Nephron (organoid): ENCODE data around the gene PVALEF.

Experiments used
- H3K27ac Mint-ChIP-seq, 3 experiments: 2 replicates each; pipeline ENCODE4 v1.8.0; 2020; ENCODE audit warnings: mixed read lengths in 3 of 3, mild to moderate bottlenecking in 2 of 3, moderate library complexity in 1 of 3
- H3K27me3 Mint-ChIP-seq: 2 replicates; pipeline ENCODE4 v1.8.0; 2021; ENCODE audit warnings: low read depth, mild to moderate bottlenecking, moderate library complexity, mixed read lengths
- H3K36me3 Mint-ChIP-seq: 2 replicates; pipeline ENCODE4 v1.8.0; 2020; ENCODE audit warnings: low read depth, mixed read lengths
- H3K4me1 Mint-ChIP-seq: 2 replicates; pipeline ENCODE4 v1.8.0; 2020; ENCODE audit warnings: mixed read lengths
- H3K4me3 Mint-ChIP-seq, 3 experiments: 2 replicates each; pipeline ENCODE4 v1.8.0; 2020; ENCODE audit warnings: mild to moderate bottlenecking in 3 of 3, mixed read lengths in 3 of 3, moderate library complexity in 2 of 3
- H3K9me3 Mint-ChIP-seq: 2 replicates; pipeline ENCODE4 v1.8.0; 2020; ENCODE audit warnings: mixed read lengths
- TF ChIP-seq, protein P1 (sequence below), 3 experiments: fragments of 200-600 bp; sonication (generic); IDR thresholded peaks; one replicate each; pipeline ENCODE4 v1.5.0; 2021; ENCODE audit warnings: antibody characterized with exemption in 3 of 3; ENCODE audit not compliant: unreplicated experiment in 3 of 3

The PVALEF gene

GRCh38 chr17:81178136-81179091 lies 13.1 kb downstream of the PVALEF start:
- H3K4me1 Mint-ChIP-seq: peaks cover 12% of the 10 kb centered on the region
- TF ChIP-seq, protein P1, sequence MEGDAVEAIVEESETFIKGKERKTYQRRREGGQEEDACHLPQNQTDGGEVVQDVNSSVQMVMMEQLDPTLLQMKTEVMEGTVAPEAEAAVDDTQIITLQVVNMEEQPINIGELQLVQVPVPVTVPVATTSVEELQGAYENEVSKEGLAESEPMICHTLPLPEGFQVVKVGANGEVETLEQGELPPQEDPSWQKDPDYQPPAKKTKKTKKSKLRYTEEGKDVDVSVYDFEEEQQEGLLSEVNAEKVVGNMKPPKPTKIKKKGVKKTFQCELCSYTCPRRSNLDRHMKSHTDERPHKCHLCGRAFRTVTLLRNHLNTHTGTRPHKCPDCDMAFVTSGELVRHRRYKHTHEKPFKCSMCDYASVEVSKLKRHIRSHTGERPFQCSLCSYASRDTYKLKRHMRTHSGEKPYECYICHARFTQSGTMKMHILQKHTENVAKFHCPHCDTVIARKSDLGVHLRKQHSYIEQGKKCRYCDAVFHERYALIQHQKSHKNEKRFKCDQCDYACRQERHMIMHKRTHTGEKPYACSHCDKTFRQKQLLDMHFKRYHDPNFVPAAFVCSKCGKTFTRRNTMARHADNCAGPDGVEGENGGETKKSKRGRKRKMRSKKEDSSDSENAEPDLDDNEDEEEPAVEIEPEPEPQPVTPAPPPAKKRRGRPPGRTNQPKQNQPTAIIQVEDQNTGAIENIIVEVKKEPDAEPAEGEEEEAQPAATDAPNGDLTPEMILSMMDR (IDR thresholded peaks at IDR 0.05; ENCODE audit: unreplicated experiment in 3 of 3): no peak
- peaks cover 18% of the 10 kb centered on the region for H3K9me3 Mint-ChIP-seq
- no peak overlapping the region for H3K4me3 Mint-ChIP-seq
- H3K27me3 Mint-ChIP-seq: no peaks in the 10 kb centered on the region
- H3K27ac Mint-ChIP-seq: no peak overlapping the region
- peaks cover 5% of the 10 kb centered on the region for H3K36me3 Mint-ChIP-seq

GRCh38 chr17:81179220-81179619 lies 13.9 kb downstream of the PVALEF start:
- H3K27me3 Mint-ChIP-seq: no peaks in the 10 kb centered on the region
- peaks cover 6% of the 10 kb centered on the region for H3K4me1 Mint-ChIP-seq
- H3K9me3 Mint-ChIP-seq: peaks cover 11% of the 10 kb centered on the region
- TF ChIP-seq, protein P1 (IDR thresholded peaks at IDR 0.05; ENCODE audit: unreplicated experiment in 3 of 3): no peak
- H3K27ac Mint-ChIP-seq: no peak overlapping the region
- no peak overlapping the region for H3K4me3 Mint-ChIP-seq
- no peaks in the 10 kb centered on the region for H3K36me3 Mint-ChIP-seq

- H3K9me3 Mint-ChIP-seq: peaks cover 10% of the 10 kb centered on the region
- no peak overlapping the region for H3K27ac Mint-ChIP-seq
- H3K4me1 Mint-ChIP-seq: peaks cover 11% of the 10 kb centered on the region
- H3K4me3 Mint-ChIP-seq: no peak overlapping the region
- H3K36me3 Mint-ChIP-seq: no peaks in the 10 kb centered on the region
- H3K27me3 Mint-ChIP-seq: no peaks in the 10 kb centered on the region
- TF ChIP-seq, protein P1 (IDR thresholded peaks at IDR 0.05; ENCODE audit: unreplicated experiment in 3 of 3): no peak
Observed at GRCh38 chr17:81179861-81180260, 14.6 kb downstream of the PVALEF start.

- Mint-ChIP-seq H3K9me3 (no peaks in the 10 kb centered on the region), H3K4me1 (peaks cover 15% of the 10 kb centered on the region), H3K36me3 (no peaks in the 10 kb centered on the region), H3K4me3 (no peak overlapping the region), H3K27ac (no peak overlapping the region), H3K27me3 (no peaks in the 10 kb centered on the region)
- TF ChIP-seq, protein P1 (IDR thresholded peaks at IDR 0.05; ENCODE audit: unreplicated experiment in 3 of 3): no peak
Observed at GRCh38 chr17:81180836-81181810, 15.8 kb downstream of the PVALEF start.

GRCh38 chr17:81181811-81182185 lies 16.5 kb downstream of the PVALEF start:
- H3K27ac Mint-ChIP-seq: no peak overlapping the region
- H3K36me3 Mint-ChIP-seq: no peaks in the 10 kb centered on the region
- TF ChIP-seq, protein P1 (IDR thresholded peaks at IDR 0.05; ENCODE audit: unreplicated experiment in 3 of 3): no peak
- H3K4me1 Mint-ChIP-seq: peaks cover 15% of the 10 kb centered on the region
- no peaks in the 10 kb centered on the region for H3K27me3 Mint-ChIP-seq
- no peak overlapping the region for H3K4me3 Mint-ChIP-seq
- H3K9me3 Mint-ChIP-seq: no peaks in the 10 kb centered on the region
